ENCODE data around the gene BECN2.

The BECN2 gene, protein sequence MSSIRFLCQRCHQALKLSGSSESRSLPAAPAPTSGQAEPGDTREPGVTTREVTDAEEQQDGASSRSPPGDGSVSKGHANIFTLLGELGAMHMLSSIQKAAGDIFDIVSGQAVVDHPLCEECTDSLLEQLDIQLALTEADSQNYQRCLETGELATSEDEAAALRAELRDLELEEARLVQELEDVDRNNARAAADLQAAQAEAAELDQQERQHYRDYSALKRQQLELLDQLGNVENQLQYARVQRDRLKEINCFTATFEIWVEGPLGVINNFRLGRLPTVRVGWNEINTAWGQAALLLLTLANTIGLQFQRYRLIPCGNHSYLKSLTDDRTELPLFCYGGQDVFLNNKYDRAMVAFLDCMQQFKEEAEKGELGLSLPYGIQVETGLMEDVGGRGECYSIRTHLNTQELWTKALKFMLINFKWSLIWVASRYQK

GRCh38 chr1:241957692-241958494 is at the start of gene BECN2:
TSS of gene BECN2 (plus strand) at chr1:241957767. CDS start at chr1:241957767, 0 bp downstream.
- DNase-seq = no peak

DNA sequence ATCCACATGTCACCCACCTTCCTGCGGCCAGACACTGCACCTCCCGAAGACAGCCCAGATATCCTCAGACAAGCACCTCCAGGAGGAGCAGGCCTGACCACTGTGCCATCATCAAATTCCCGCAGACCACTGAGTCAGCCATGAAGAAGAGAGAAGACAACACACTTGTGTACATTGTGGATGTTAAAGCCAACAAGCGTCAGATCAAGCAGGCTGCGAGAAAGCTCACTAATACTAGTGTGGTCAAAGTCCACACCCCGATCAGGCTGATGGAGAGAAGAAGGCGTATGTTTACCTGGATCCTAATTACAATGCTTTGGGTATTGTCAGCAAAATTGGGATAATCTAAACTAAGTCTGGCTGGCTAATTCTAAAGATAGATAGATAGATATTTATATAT is 41.4 kb upstream of the BECN2 start:
- DNase-seq = no peak

DNA sequence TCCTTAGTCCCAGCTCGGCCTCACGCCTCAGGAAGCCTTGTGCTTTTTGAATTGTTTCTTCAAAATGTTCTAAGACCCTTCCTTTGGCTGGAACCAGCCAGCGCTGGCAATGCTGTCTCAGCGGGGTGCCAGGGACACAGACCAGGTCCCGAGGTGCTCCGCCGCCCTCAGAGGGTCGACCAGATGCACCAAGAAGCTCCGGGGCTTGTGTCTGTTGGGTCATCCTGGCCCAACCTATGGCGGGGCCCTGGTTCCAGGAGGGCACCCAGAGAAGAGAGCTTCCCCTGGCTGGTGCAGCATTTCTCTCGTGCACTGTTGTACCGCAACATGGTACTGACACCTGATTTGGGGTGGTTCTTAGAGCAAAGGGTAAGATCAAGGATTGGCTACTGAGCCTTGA is 40.1 kb upstream of the BECN2 start:
- no peak for DNase-seq

- no peak for DNase-seq
These were observed 38.7 kb upstream of the BECN2 start for GRCh38 chr1:241918879-241919278.

GRCh38 chr1:241924080-241924808 is 33.3 kb upstream of the BECN2 start:
- no peak for DNase-seq

DNA sequence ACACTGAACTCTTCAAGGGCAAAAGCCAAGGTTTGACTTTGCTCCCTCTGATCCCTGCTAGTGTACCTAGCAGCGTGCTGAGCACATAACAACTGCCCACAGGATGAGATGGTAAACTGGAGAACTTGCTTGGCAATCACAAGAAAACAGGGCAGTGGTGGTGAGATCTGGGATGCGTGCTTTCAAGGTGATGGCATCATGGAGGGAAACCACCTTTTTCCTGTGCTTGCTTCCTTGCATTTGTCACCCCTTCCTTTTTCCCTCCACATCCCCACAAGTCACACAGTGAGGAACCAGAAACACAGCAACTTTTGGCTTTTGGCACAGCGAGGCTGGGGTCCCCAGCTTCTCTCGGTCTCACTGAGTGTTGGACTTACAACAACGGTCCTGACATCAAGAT is 31.4 kb upstream of the BECN2 start:
- DNase-seq = no peak

GRCh38 chr1:241927321-241927720 is 30.2 kb upstream of the BECN2 start:
- DNase-seq = no peak

DNA sequence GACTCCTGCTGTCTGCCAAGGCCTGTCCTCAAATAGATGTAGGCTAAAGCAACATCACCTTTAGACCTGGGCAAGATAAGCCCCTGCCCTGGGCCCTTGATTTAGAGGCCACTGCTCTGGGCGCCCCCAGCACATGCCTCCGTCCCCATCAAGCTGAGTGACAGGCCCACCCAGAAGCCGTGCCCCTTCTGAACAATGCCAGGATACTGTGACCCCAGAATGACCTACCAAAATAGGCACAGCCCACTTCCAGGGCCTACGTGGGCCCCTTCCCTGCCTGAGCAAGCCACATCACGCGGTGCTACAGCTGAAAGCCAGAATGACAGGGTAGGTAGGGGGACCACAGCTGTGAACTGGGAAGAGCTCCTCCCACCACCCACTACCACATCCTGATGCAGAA is 24.7 kb upstream of the BECN2 start:
- DNase-seq = no peak

DNA sequence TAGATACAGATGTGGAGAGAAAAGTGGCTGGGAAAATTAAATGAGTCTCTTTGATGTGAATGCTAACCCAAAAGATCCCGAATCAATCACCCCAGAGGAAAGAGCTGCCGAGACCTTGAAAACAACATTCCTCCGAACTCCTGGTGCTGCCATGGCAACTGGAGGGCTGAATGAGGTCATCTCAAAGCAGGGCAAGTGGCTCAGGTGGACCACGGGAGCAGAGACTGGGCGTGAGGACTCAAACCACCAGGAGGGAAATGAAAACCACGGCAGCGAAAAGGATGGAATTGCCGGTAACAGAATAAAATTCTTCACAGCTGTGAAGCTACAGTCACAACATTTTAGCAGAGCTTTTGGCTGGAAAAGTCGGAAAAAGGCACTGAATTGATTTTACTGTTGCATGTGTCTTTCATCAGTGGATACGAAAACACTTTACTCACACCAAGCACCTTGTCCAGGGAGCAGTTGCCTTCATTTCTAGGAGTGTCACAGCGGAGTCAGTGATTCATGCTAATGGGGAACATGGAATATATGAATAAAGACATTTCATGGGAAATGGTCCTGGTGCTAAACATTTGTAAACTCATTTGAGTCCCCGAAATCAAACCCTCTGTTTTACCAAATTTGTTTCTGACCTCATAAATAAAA is 23.2 kb upstream of the BECN2 start:
- peak; percentile 7 for DNase-seq

- no peak for DNase-seq
These were observed 22.7 kb upstream of the BECN2 start for GRCh38 chr1:241934866-241935265.

DNA sequence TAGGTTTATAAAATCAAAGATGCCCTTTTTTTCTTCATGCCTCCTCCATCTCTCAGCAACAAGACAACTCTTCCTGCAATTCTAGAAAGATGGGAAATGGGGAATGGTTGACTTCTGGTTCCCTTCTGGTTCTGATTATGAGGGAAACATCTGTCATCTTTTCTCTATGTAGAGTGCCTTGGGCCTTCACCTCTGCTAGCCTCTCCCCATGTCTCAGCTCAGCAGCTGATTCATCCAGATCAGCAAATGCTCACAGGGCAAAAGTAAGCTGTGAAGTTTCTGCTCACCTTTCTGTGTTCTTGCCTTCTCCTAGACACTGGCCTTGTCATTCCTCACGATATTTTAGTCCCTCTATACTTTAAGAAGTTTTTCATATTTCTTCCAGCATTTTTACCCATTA is 17.8 kb upstream of the BECN2 start:
- no peak for DNase-seq

DNA sequence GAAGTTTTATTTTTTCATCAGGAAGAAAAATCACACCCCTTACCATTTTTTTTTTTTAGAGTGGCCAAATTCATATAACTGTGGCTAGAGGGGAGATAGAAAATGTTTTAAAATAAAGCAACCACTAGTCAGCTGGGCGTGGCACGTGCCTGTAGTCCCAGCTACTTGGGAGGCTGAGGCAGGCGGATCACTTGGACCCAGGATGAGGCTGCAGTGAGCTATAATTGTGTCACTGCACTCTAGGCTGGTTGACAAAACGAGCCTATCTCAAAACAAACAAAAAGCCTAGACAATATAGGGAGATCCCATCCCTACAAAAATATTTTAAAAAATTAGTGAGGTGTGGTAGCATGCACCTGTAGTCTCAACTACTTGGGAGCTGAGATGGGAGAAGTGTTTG is 14.8 kb upstream of the BECN2 start:
- no peak for DNase-seq

DNA sequence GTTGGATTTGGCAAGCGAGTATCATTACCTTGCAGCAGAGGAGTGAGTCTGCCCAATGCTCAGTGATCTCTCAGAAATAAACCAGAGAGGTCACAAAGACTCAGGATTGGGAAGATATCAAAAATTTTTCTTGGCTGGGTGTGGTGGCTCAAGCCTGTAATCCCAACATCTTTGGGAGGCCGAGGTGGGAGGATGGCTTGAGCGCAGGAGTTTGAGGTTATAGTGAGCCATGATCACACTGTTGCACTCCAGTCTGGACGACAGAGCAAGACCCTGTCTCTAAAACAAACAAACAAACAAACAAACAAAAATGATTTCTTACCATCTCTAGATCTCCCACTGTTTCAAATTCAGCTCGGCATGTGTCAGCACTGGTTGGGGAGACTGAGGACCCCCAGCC is 13.3 kb upstream of the BECN2 start:
- no peak for DNase-seq

DNA sequence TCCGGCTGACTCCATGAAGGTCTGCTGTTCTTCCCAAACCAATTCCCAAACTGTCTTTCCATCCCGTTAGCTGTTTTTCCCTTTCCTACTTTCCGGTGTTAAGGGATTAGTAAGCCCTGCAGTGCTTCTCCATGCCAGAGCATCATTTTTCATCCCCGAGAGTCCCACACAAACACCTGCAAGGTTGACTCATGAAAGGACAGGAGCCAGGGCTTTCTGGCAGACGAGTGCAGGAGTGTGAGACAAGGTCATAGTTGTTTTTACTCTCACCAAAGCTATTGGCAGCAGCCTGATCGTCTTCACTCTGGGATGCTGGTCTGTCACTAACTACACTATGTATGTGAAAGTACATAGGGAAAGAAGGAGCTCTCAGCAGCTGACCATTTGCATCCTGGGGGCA is 10.2 kb upstream of the BECN2 start:
- DNase-seq = no peak

- no peak for DNase-seq
These were observed 7.2 kb upstream of the BECN2 start for GRCh38 chr1:241950390-241950789.

DNA sequence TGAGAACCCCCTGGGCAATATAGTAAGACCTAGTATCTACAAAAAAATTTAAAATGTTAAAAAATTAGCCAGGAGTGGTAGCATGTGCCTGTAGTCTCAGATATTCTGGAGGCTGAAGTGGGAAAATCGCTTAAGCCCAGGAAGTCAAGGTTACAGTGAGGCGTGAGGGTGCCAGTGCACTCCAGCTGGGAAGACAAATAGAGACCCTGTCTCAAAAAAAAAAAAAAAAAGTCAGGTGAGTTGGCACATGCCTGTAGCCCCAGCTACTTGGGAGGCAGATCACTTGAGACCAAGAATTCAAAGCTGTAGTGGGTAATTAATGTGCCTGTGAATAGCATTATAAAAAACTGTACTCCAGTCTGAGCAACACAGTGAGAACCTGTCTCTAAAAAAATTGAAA is 4.6 kb downstream of the BECN2 start:
- DNase-seq = no peak

DNA sequence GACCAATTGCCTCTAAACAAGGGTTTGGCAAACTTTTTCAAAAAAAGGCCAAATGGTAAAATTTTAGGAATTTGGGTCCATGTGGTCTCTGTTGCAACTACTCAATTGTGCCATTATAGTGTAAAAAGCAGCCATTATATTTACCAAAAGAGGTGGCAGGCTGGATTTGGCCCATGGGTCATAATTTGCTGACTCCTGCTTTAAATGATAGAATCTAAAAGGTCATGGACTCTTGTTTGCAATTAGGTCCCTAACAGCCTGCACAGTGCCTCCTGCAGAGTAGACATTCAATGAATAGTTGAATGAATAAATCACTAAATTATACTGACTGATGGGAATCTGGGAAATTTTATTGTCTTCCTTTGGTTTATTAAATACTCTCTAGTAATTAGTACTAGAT is 6.2 kb downstream of the BECN2 start:
- no peak for DNase-seq

- no peak for DNase-seq
These were observed 7.1 kb downstream of the BECN2 start for GRCh38 chr1:241964550-241965282.

GRCh38 chr1:241968611-241969010 is 11.0 kb downstream of the BECN2 start:
- DNase-seq = no peak

GRCh38 chr1:241972703-241973369 is 15.3 kb downstream of the BECN2 start:
- DNase-seq = no peak

DNA sequence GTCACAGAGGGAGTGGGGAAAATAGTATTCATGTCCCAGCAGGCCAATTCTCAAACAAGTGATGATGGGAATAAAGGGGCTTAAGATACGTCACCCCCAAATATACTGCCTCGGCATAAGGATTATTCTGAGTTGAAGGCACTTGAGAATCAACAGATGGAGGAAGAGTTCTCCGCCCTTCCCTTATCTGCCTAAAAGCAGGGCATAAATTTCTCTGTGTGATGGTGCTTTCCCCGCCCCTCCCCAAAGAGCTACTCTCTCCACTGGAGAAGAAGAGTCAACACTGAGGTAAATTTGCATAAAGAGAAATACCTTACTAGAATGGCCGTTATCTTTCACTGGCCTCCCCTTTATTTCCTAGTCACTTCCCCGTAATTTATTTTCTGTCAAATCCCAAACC is 18.7 kb downstream of the BECN2 start:
- no peak for DNase-seq

DNA sequence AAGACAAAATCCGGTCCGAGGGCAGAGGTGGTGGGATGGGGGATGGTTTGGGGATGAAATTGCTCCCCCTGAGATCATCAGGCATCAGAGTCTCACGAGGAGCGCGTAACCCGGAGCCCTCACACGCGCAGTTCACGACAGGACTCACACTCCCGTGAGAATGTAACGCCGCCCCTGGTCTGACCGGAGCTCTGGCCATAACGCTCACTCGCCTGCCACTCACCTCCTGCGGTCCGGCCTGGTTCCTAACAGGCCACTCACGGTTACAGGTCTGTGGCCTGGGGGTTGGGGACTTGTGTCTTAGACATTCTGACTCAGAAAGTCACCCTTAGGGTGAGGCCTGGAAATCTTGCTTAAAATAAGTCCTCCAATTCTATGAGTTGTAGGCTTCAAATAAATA is 21.5 kb downstream of the BECN2 start:
- no peak for DNase-seq
